Stomach smooth muscle (tissue), 2 donors: ENCODE measurements around the gene NEURL4.

ENCODE experiments used
- H3K27ac ChIP-seq: one replicate; pipeline ENCODE4 v1.7.0; 2013; ENCODE audit warnings: mild to moderate bottlenecking, low read length, inconsistent platforms
- H3K27me3 ChIP-seq, 2 donors: one replicate each; pipeline ENCODE4 v1.7.0; 2013; ENCODE audit warnings: low read length in 2 of 2; ENCODE audit not compliant: insufficient read depth in 2 of 2, control insufficient read depth in 1 of 2
- H3K36me3 ChIP-seq, 2 donors: one replicate each; pipeline ENCODE4 v1.7.0; 2013; ENCODE audit warnings: low read length in 2 of 2; ENCODE audit not compliant: control insufficient read depth in 2 of 2, insufficient read depth in 2 of 2
- H3K4me1 ChIP-seq: one replicate; pipeline ENCODE4 v1.7.0; 2013; ENCODE audit warnings: low read length; ENCODE audit not compliant: control insufficient read depth, insufficient read depth
- H3K4me3 ChIP-seq, 2 donors: one replicate each; pipeline ENCODE4 v1.7.0; 2013; ENCODE audit warnings: low read length in 2 of 2
- H3K9ac ChIP-seq, 2 donors: one replicate each; pipeline ENCODE4 v1.7.0; 2013; ENCODE audit warnings: low read length in 2 of 2, mild to moderate bottlenecking in 1 of 2
- H3K9me3 ChIP-seq, 2 donors: one replicate each; pipeline ENCODE4 v1.7.0; 2013; ENCODE audit warnings: low read length in 2 of 2; ENCODE audit not compliant: control insufficient read depth in 2 of 2
- donor health status: healthy.
- donor health status: Pancreatic carcinoma.

The NEURL4 gene

GRCh38 chr17:7313088-7313889 is 15.8 kb downstream of the NEURL4 start:
- no peaks in the 10 kb centered on the region for H3K9me3 ChIP-seq
- H3K27ac ChIP-seq, result peak overlapping the region; percentile 53
- peaks cover 46% of the 10 kb centered on the region for H3K4me1 ChIP-seq
- H3K27me3 ChIP-seq, result no peaks in the 10 kb centered on the region
- peaks cover 52 to 55% of the 10 kb centered on the region in 2 donors for H3K36me3 ChIP-seq
- peak overlapping the region in 1 of 2 donors; percentile 90 for H3K4me3 ChIP-seq
- peak overlapping the region; percentile 42 to 86 for H3K9ac ChIP-seq

- no peak overlapping the region for H3K9ac ChIP-seq
- no peaks in the 10 kb centered on the region for H3K27me3 ChIP-seq
- H3K27ac ChIP-seq, result peak overlapping the region; percentile 53
- H3K36me3 ChIP-seq, result peaks cover 46 to 48% of the 10 kb centered on the region in 2 donors
- H3K4me3 ChIP-seq, result no peak overlapping the region
- H3K9me3 ChIP-seq, result no peaks in the 10 kb centered on the region
- H3K4me1 ChIP-seq, result peaks cover 49% of the 10 kb centered on the region
These were observed 16.6 kb downstream of the NEURL4 start for GRCh38 chr17:7312432-7313087.

DNA sequence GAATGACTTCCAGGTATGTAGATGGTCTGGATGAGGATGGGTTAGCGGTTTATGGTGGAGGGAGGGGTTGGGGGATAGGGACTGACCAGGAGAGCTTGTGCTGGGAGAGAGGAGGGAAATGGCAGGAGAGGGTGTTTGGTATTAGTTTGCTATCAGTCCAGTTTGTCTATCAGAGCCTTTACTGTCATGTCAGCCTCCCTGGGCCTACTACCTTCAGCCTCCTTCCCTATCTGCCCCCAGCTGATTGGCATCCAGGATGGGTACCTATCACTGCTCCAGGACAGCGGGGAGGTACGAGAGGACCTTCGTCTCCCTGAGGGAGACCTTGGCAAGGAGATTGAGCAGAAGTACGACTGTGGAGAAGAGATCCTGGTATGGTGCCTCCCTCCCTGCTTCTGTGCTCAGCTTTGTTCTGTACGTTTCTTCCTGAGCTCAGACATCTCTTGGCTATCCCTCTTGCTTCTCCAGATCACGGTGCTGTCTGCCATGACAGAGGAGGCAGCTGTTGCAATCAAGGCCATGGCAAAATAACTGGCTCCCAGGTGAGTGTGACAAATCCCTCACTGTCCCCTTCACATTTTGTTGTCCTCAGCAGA is 17.9 kb downstream of the NEURL4 start:
- Histone ChIP-seq H3K9ac (no peak overlapping the region), H3K9me3 (no peaks in the 10 kb centered on the region), H3K4me3 (no peak overlapping the region), H3K4me1 (peaks cover 49% of the 10 kb centered on the region), H3K27ac (no peak overlapping the region), H3K27me3 (no peaks in the 10 kb centered on the region), H3K36me3 (peaks cover 39 to 45% of the 10 kb centered on the region in 2 donors)

DNA sequence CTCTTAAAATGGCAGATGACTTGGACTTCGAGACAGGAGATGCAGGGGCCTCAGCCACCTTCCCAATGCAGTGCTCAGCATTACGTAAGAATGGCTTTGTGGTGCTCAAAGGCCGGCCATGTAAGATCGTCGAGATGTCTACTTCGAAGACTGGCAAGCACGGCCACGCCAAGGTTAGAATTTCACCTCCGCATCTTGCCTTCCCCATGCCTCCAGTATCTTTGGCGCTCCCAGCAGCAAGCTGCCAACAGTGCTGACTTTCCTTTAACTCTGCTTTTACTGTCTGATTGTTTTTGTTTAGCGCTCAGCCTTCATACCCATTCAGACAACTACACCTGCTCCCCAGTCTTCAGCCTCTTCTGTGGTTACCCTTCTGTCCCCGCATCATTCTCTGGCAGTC is 19.5 kb downstream of the NEURL4 start:
- Histone ChIP-seq H3K36me3 (peaks cover 39 to 43% of the 10 kb centered on the region in 2 donors), H3K4me3 (no peak overlapping the region), H3K27ac (peak overlapping the region; percentile 95), H3K9ac (no peak overlapping the region), H3K4me1 (peaks cover 39% of the 10 kb centered on the region), H3K27me3 (no peaks in the 10 kb centered on the region), H3K9me3 (no peaks in the 10 kb centered on the region)

DNA sequence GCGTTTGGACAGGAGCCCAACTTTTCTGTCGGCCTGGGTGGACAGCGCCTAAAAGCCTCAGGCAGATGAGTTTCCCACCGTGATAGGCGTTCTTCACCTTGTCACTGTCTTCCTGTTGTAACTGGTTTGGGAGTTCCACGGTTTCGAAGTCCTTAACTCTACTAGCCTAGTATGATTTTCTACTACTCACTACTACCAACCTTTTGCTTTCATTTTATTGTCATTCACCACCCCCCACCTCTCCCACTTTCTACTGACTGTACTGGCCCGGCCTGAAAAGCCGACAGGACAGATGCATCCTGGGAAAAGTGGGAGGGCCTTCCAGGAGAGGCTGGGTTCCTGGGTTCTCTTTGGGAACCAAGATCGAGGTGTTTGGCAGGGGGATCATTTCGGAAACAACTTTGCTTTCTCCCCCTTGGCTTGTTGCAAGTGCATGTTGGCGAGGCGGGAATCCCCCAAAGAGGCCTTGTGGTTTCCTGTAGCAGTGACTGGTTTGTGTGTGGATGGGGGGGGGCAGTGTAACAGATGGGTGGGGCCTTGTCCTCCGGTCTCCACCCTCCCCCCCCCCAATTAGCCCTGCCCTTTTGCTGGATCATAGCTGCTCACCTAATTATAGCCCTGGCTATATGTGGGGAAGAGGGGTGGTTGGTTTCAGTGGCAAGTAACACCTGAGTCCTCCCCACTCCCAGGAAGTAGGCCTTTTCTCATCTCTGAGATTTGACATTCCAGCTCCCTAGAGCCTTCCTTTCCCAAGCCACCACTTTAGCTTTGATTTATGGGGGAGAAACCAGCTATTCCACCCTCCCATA is 20.3 kb downstream of the NEURL4 start:
- H3K27me3 ChIP-seq, result no peaks in the 10 kb centered on the region
- H3K36me3 ChIP-seq, result peaks cover 36 to 40% of the 10 kb centered on the region in 2 donors
- no peaks in the 10 kb centered on the region for H3K9me3 ChIP-seq
- peak overlapping the region; percentile 79 to 98 for H3K9ac ChIP-seq
- H3K27ac ChIP-seq, result peak overlapping the region; percentile 95
- H3K4me1 ChIP-seq, result peaks cover 31% of the 10 kb centered on the region
- peak overlapping the region; percentile 84 to 96 for H3K4me3 ChIP-seq

- peak overlapping the region; percentile 95 for H3K27ac ChIP-seq
- peak overlapping the region; percentile 84 to 96 for H3K4me3 ChIP-seq
- H3K4me1 ChIP-seq, result peaks cover 23% of the 10 kb centered on the region
- H3K9me3 ChIP-seq, result no peaks in the 10 kb centered on the region
- no peaks in the 10 kb centered on the region for H3K27me3 ChIP-seq
- H3K9ac ChIP-seq, result peak overlapping the region; percentile 79 to 98
- peaks cover 27 to 31% of the 10 kb centered on the region in 2 donors for H3K36me3 ChIP-seq
These were observed 21.2 kb downstream of the NEURL4 start for GRCh38 chr17:7307686-7308624.

- no peaks in the 10 kb centered on the region for H3K27me3 ChIP-seq
- H3K9ac ChIP-seq, result peak within 1 kb of the TSS; percentile 89 to 98
- H3K36me3 ChIP-seq, result peaks cover 19 to 24% of the 10 kb centered on the region in 2 donors
- peak within 1 kb of the TSS; percentile 95 for H3K27ac ChIP-seq
- H3K4me1 ChIP-seq, result peaks cover 20% of the 10 kb centered on the region
- peak within 1 kb of the TSS; percentile 84 to 96 for H3K4me3 ChIP-seq
- H3K9me3 ChIP-seq, result no peaks in the 10 kb centered on the region
These were observed 22.0 kb downstream of the NEURL4 start, which contains the start of gene EIF5A for GRCh38 chr17:7306911-7307685. Gene EIF5A (plus strand): TSS chr17:7307628. CDS start chr17:7309636, 2,008 bp downstream.

GRCh38 chr17:7304179-7304578 is 25.0 kb downstream of the NEURL4 start:
- Histone ChIP-seq H3K4me1 (peaks cover 12% of the 10 kb centered on the region), H3K9ac (no peak overlapping the region), H3K4me3 (no peak overlapping the region), H3K27me3 (no peaks in the 10 kb centered on the region), H3K36me3 (no peaks in the 10 kb centered on the region), H3K27ac (no peak overlapping the region), H3K9me3 (no peaks in the 10 kb centered on the region)

DNA sequence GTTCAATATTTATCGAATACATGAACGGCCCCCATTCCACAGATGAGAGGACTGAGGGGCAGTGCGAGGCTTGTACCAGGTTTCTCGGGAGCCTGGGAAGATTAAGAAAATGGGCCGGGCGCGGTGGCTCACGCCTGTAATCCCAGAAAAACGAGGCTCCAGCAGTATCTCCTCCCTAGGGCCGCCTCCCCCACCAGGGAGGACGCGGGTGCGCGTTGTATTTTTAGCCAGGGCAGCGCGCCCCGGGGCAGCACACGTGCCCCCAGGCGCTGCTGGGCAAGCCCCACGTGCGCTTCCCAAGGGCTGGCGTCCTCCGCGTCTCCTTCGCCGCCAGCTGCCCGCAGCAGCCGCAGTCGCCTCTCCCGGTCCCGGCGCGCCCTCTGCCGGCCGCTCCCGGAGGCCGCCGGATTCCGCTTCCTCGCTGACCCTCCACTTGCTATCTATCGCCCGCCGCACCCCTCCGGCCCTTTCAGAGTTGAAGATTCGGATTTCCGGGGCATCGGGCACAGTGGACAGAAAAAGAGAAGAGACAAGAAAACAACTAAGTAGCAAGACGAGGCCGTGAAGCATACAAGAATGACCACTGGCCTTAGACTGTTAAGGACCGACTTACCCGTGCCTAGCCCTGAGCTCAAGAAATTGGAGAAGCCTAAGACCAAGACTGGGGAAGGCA is 32.8 kb downstream of the NEURL4 start:
- Histone ChIP-seq H3K4me1 (peaks cover 45% of the 10 kb centered on the region), H3K9ac (peak overlapping the region; percentile 38 to 58), H3K27ac (peak overlapping the region; percentile 55), H3K27me3 (peaks cover 0 to 14% of the 10 kb centered on the region in 2 donors), H3K9me3 (no peaks in the 10 kb centered on the region), H3K36me3 (no peaks in the 10 kb centered on the region), H3K4me3 (peak overlapping the region in 1 of 2 donors; percentile 52)
